ENCODE measurements around the gene TBC1D13. TPM values are rescaled to one million over a fixed set of nuclear protein-coding genes. Genes with fewer than 3 reads are reported as not detected.

The TBC1D13 gene
- total RNA-seq, 1 donor from 2014 or later, result 27.1 TPM

- H3K4me3 ChIP-seq (ENCODE audit: low read depth, low read length), result no peak overlapping the region
- TF ChIP-seq, protein P1, sequence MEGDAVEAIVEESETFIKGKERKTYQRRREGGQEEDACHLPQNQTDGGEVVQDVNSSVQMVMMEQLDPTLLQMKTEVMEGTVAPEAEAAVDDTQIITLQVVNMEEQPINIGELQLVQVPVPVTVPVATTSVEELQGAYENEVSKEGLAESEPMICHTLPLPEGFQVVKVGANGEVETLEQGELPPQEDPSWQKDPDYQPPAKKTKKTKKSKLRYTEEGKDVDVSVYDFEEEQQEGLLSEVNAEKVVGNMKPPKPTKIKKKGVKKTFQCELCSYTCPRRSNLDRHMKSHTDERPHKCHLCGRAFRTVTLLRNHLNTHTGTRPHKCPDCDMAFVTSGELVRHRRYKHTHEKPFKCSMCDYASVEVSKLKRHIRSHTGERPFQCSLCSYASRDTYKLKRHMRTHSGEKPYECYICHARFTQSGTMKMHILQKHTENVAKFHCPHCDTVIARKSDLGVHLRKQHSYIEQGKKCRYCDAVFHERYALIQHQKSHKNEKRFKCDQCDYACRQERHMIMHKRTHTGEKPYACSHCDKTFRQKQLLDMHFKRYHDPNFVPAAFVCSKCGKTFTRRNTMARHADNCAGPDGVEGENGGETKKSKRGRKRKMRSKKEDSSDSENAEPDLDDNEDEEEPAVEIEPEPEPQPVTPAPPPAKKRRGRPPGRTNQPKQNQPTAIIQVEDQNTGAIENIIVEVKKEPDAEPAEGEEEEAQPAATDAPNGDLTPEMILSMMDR (conservative IDR thresholded peaks at IDR 0.05; ENCODE audit: low read depth, low read length), result no peak
- no peak for DNase-seq (ENCODE audit: low read depth)
Measured at GRCh38 chr9:128820665-128821583, 33.9 kb downstream of the TBC1D13 start.

GRCh38 chr9:128821584-128822406 is 34.7 kb downstream of the TBC1D13 start:
- no peak overlapping the region for H3K4me3 ChIP-seq (ENCODE audit: low read depth, low read length)
- TF ChIP-seq, protein P1 (conservative IDR thresholded peaks at IDR 0.05; ENCODE audit: low read depth, low read length), result no peak
- no peak for DNase-seq (ENCODE audit: low read depth)

DNA sequence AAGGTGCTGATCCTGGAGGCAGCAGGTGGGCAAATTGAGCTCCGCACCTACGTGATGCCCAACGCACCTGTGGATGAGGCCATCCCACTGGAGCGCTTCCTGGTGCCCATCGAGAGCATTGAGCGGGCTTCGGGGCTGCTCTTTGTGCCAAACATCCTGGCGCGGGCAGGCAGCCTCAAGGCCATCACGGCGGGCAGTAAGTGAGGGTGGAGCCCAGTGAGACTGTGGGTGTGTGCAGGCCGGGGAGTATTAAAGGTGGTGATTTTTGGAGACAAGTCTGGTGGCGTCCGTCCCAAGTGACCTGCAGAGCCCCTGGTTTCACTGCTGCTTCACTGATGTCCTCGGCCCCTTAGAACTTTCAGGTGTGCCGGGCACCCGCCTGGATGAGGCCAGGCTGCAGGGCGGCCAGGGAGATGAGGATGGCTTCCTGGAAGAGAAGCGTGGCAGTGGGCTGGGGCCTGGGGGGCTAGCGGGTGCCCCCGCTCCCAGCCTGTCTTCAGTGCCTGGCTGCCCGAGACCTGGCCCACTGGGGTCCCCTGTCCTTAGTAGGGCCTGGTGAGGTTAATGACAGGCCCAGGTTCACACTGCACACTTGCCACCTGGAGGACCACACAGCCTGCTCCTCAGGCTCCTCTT is 35.5 kb downstream of the TBC1D13 start:
- DNase-seq (ENCODE audit: low read depth), result no peak

DNA sequence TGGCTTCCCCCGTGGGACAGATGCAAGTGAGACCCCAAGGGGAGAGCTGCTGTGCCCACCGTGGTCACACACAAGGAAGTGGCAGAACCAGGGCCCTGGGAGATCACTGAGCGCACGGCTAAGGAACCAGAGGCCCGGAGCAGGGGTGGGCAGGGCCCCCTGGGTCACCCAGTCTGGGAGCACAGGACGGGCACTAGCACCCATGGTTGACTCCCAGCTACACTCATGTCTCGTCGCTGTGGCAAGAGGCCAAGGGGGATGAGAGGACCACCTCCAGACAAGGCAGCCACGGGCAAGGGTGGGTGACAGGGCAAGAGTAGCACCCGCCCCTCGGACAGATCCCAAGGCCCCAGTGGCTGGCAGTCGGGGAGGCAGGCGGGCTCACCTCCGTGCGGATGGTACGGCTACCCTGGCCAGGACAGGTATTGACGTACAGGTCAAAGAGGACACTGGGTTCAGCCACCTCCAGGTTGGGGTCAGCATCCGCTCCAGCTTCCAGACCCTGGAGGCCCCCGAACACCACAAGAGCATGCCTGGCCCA is 36.4 kb downstream of the TBC1D13 start:
- TF ChIP-seq, protein P1 (conservative IDR thresholded peaks at IDR 0.05; ENCODE audit: low read depth, low read length), result no peak
- no peak overlapping the region for H3K4me3 ChIP-seq (ENCODE audit: low read depth, low read length)
- DNase-seq (ENCODE audit: low read depth), result no peak

More for the DNA sequence above, 35.5 kb downstream of the TBC1D13 start:
- H3K4me3 ChIP-seq (ENCODE audit: low read depth, low read length), result no peak overlapping the region
- TF ChIP-seq, protein P1 (conservative IDR thresholded peaks at IDR 0.05; ENCODE audit: low read depth, low read length), result no peak

GRCh38 chr9:128823903-128824406 is 36.9 kb downstream of the TBC1D13 start:
- DNase-seq (ENCODE audit: low read depth), result no peak
- no peak overlapping the region for H3K4me3 ChIP-seq (ENCODE audit: low read depth, low read length)
- TF ChIP-seq, protein P1 (conservative IDR thresholded peaks at IDR 0.05; ENCODE audit: low read depth, low read length), result no peak

DNA sequence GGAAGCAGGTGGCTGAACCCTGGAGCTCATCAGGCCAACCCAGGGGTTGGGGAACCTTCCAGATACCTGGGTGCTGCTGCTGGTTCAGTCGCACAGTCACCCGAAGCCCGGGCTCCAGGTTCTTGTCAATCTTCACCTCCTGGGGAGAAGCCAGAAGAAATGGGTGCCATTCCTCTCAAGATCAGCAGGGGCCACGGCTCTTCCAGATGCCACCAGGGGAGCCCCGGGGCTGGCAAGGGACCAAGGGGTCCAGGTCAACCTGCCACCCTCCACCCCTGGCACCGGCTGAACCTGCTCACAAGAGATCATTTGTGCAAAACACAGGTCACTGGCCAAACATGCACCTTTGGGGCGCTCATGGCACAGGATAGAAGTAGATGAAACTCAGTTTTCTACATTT is 37.9 kb downstream of the TBC1D13 start:
- H3K4me3 ChIP-seq (ENCODE audit: low read depth, low read length), result no peak overlapping the region
- no peak for DNase-seq (ENCODE audit: low read depth)
- TF ChIP-seq, protein P1 (conservative IDR thresholded peaks at IDR 0.05; ENCODE audit: low read depth, low read length), result no peak
